Activated CD8-positive, alpha-beta T cell treated with anti-CD3 and anti-CD28 coated beads for 36 hours (primary cell): ENCODE measurements around the gene HSPA1B. TPM values are rescaled to one million over a fixed set of nuclear protein-coding genes. Genes with fewer than 3 reads are reported as not detected.

Experiments
- ATAC-seq: fragments of 200-7000 bp; cut with Tn5 transposase; one replicate; pipeline ENCODE4 v1.10.0; 2021; ENCODE audit warnings: mild to moderate bottlenecking, moderate library complexity
- CTCF ChIA-PET: fragments of 350-600 bp; sonication (Branson Sonifier 250); formaldehyde crosslinking; loops from one replicate; lab custom pipeline; 2021; ENCODE audit warnings: antibody characterized with exemption; lab: Charles Lee
- POLR2A ChIA-PET: fragments of 350-600 bp; sonication (Branson Sonifier 250); formaldehyde crosslinking; loops from one replicate; lab custom pipeline; 2021; ENCODE audit warnings: antibody characterized with exemption; lab: Charles Lee
- DNase-seq: peaks from one replicate; pipeline ENCODE4 v3.0.0-alpha.2; 2020
- H3K27ac Mint-ChIP-seq: one replicate; pipeline ENCODE4 v1.8.0; 2021; ENCODE audit warnings: mild to moderate bottlenecking, mixed read lengths
- H3K27me3 Mint-ChIP-seq: one replicate; pipeline ENCODE4 v1.8.0; 2021; ENCODE audit warnings: mixed read lengths
- H3K36me3 Mint-ChIP-seq: one replicate; pipeline ENCODE4 v1.8.0; 2021; ENCODE audit warnings: low read depth, mixed read lengths
- H3K4me1 Mint-ChIP-seq: one replicate; pipeline ENCODE4 v1.8.0; 2021; ENCODE audit warnings: low read depth, mixed read lengths
- H3K4me3 Mint-ChIP-seq: one replicate; pipeline ENCODE4 v1.8.0; 2021; ENCODE audit warnings: mild to moderate bottlenecking, moderate library complexity, mixed read lengths
- H3K9me3 Mint-ChIP-seq: one replicate; pipeline ENCODE4 v1.8.0; 2021; ENCODE audit warnings: mixed read lengths
- CTCF ChIP-seq: fragments of 200-600 bp; IDR thresholded peaks from one replicate; pipeline ENCODE4 v1.8.0; 2022; ENCODE audit warnings: antibody characterized with exemption, mild to moderate bottlenecking
- intact Hi-C: fragments of 100-400 bp; cut with micrococcal nuclease; formaldehyde crosslinking; loops from one replicate; pipeline ENCODE4 v1.10.0; 2022
- total RNA-seq, 2 experiments: library from RNA; stranded (reverse); gene quantifications; one replicate each; pipeline ENCODE4 v1.2.3, GENCODE V29; 2021

The HSPA1B gene
- total RNA-seq, 2 experiments from 2014 or later: 50.4 to 50.8 TPM

- no peak for DNase-seq
- peak overlapping the region; percentile 81 for H3K4me3 Mint-ChIP-seq
- ChIA-PET POLR2A (interaction anchor here (0.8 to 3.5 kb wide), 9 partner anchors 9 to 258 kb away, joined by 3 to 15 read pairs (median 3); partner anchors contain the start of genes LSM2, TNF and VARS1), CTCF (interaction anchor here (0.7 to 1.7 kb wide), 9 partner anchors 9 to 98 kb away, joined by 3 to 6 read pairs (median 4); partner anchors contain the start of genes DDAH2, HSPA1A, HSPA1L and LSM2)
- H3K27me3 Mint-ChIP-seq: no peaks in the 10 kb centered on the region
- intact Hi-C loops: loop anchor here (10.0 kb wide), 1 partner anchor 262 kb away; no protein-coding TSS in a partner anchor
- TF ChIP-seq CTCF: no peak
- no peaks in the 10 kb centered on the region for H3K9me3 Mint-ChIP-seq
- peak overlapping the region; percentile 90 for H3K27ac Mint-ChIP-seq
- peaks cover 11% of the 10 kb centered on the region for H3K36me3 Mint-ChIP-seq
- peaks cover 39% of the 10 kb centered on the region for H3K4me1 Mint-ChIP-seq
- peak; percentile 6 for ATAC-seq
These were observed 699 bp upstream of the HSPA1B start for GRCh38 chr6:31826793-31827285.

GRCh38 chr6:31829633-31830283, 2.2 kb downstream of the HSPA1B start:
- Mint-ChIP-seq H3K27ac (peak overlapping the region; percentile 81), H3K4me1 (peaks cover 33% of the 10 kb centered on the region), H3K27me3 (no peaks in the 10 kb centered on the region), H3K4me3 (peak overlapping the region; percentile 84), H3K36me3 (peaks cover 12% of the 10 kb centered on the region), H3K9me3 (no peaks in the 10 kb centered on the region)
- no peak for DNase-seq
- POLR2A ChIA-PET: interaction anchor here (1.0 to 2.3 kb wide), 6 partner anchors 10 to 177 kb away, joined by 3 to 7 read pairs (median 4); partner anchors contain the start of genes BAG6, CLIC1, DDAH2 and MSH5
- no peak for ATAC-seq
- peak; percentile 64 for TF ChIP-seq CTCF
- CTCF ChIA-PET: interaction anchor here (0.6 to 2.0 kb wide), 25 partner anchors 8 to 278 kb away, joined by 3 to 14 read pairs (median 4); partner anchors contain the start of genes ABHD16A, C6orf47, CLIC1 and DDAH2
- intact Hi-C loops: loop anchor here (5.0 to 10.0 kb wide), 3 partner anchors 92 to 265 kb away; partner anchors contain the start of genes C6orf47, CLIC1, CSNK2B and GPANK1

GRCh38 chr6:31830886-31831335, 3.4 kb downstream of the HSPA1B start:
- ATAC-seq: no peak
- H3K9me3 Mint-ChIP-seq: no peaks in the 10 kb centered on the region
- peaks cover 24% of the 10 kb centered on the region for H3K4me1 Mint-ChIP-seq
- peak overlapping the region; percentile 81 for H3K27ac Mint-ChIP-seq
- DNase-seq: no peak
- TF ChIP-seq CTCF: no peak
- intact Hi-C loops: loop anchor here (5.0 to 10.0 kb wide), 2 partner anchors 94 to 166 kb away; partner anchors contain the start of genes C6orf47, CLIC1, CSNK2B and GPANK1
- H3K4me3 Mint-ChIP-seq: peak overlapping the region; percentile 84
- H3K36me3 Mint-ChIP-seq: peaks cover 21% of the 10 kb centered on the region
- CTCF ChIA-PET: interaction anchor here (0.8 to 2.0 kb wide), 15 partner anchors 9 to 250 kb away, joined by 3 to 14 read pairs (median 4); partner anchors contain the start of genes CLIC1, LSM2, LY6G5C and VARS1
- H3K27me3 Mint-ChIP-seq: no peaks in the 10 kb centered on the region
- POLR2A ChIA-PET: interaction anchor here (0.5 to 2.5 kb wide), 11 partner anchors 9 to 288 kb away, joined by 3 to 8 read pairs (median 4); partner anchors contain the start of genes CLIC1, CSNK2B, GPANK1 and HSPA1A

- intact Hi-C loops: loop anchor here (5.0 to 10.0 kb wide), 2 partner anchors 94 to 167 kb away; partner anchors contain the start of genes C6orf47, CLIC1, CSNK2B and GPANK1
These were observed 4.0 kb downstream of the HSPA1B start for GRCh38 chr6:31831350-31832215.

More at GRCh38 chr6:31831350-31832215, 4.0 kb downstream of the HSPA1B start:
- no peaks in the 10 kb centered on the region for H3K27me3 Mint-ChIP-seq
- H3K4me3 Mint-ChIP-seq: peak overlapping the region; percentile 84
- TF ChIP-seq CTCF: no peak
- peaks cover 28% of the 10 kb centered on the region for H3K36me3 Mint-ChIP-seq
- H3K9me3 Mint-ChIP-seq: no peaks in the 10 kb centered on the region
- DNase-seq (no peak), ATAC-seq (no peak)
- POLR2A ChIA-PET: interaction anchor here (0.8 to 2.5 kb wide), 9 partner anchors 8 to 173 kb away, joined by 3 to 8 read pairs (median 4); partner anchors contain the start of genes ABHD16A, CLIC1, CSNK2B and GPANK1
- CTCF ChIA-PET: interaction anchor here (0.8 to 2.0 kb wide), 12 partner anchors 9 to 178 kb away, joined by 3 to 14 read pairs (median 4); partner anchors contain the start of genes CLIC1, LSM2 and LY6G5C
- peak overlapping the region; percentile 81 for H3K27ac Mint-ChIP-seq
- H3K4me1 Mint-ChIP-seq: peaks cover 18% of the 10 kb centered on the region
